Non-pigmented ciliary epithelial cell (primary cell): ENCODE measurements around the gene COX4I1.

ENCODE experiments used
- DNase-seq: peaks from one replicate; pipeline ENCODE4 v3.0.0-alpha.2; 2010; ENCODE audit warnings: low read depth

Gene COX4I1

DNA sequence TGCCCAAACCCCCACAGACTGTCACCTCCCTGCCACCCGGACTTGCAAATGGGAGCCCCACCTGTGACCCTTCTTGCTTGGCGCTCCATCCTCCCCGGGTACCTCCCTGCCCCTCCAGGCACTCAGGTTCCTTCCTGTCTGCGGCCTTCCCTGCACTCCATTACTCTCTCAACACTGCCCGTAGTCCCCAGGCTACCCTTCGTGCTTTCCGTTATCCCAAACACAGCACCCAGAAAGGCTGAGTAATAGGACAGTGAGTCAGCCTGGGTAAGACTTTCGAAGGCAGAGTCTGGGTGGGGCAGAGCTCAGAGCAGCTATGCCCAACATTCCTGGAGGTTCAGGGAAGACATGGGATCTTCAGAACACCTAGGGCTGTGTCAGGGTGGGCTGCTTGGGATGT lies 32.0 kb upstream of the COX4I1 start:
- peak; percentile 57 for DNase-seq

DNA sequence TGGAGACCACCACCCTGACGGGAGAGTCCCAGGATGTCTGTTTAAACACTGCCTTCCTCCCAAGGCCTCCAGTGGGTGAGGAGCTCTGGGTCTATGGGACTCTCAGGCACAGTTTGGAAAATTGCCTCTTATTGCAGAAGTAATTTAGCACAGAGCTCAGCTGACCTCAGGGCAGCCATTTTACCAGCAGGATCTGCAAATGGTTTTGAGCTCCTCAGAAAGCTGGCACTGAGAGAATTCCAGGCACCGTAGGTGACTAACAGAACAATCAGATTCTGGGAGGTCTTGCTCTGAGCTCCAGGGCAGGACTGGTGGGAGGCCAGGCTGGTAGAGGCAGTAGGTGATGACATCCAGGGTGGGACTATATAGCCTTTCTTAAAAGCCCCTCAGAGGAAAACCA lies 31.3 kb upstream of the COX4I1 start:
- DNase-seq: no peak

DNA sequence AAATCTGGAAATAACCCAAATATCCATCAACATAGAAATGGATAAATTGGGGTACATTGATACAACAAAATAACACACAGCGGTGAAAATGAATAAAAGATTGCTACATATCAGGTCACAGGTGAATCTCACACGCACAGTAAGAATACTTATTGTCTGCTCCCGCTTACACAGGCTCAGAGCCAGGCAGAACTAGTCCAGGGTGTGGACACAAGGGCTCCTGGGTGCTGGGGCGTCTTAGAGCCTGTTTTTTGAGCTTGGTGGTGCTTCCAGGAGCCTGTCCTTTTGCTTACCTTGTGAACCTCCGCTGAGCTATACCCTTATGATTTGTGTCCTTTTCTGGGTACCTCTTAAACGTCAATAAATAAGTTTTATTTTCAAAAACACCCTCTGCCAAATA lies 28.8 kb upstream of the COX4I1 start:
- no peak for DNase-seq

GRCh38 chr16:85773044-85773443 lies 26.5 kb upstream of the COX4I1 start:
- DNase-seq: no peak

- no peak for DNase-seq
Observed at GRCh38 chr16:85774136-85774535, 25.4 kb upstream of the COX4I1 start.

DNA sequence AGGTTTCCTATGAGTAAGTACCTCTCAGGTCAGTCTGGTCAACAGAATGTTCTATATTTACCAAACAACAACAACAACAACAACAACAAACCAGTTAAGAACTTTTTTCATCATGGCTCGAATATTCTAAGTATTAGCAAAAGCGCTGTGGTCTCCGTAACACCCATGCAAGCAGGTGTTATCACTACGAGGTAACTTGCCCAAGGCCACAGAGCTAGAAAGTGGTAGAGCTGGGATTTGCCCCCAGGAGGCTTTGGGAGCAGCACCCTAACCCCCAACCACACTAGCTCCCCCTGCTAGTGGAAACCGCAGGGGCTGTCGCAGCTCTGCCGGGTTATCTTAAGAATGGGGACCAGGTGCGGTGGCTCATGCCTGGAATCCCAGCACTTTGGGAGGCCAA lies 24.7 kb upstream of the COX4I1 start:
- no peak for DNase-seq

DNA sequence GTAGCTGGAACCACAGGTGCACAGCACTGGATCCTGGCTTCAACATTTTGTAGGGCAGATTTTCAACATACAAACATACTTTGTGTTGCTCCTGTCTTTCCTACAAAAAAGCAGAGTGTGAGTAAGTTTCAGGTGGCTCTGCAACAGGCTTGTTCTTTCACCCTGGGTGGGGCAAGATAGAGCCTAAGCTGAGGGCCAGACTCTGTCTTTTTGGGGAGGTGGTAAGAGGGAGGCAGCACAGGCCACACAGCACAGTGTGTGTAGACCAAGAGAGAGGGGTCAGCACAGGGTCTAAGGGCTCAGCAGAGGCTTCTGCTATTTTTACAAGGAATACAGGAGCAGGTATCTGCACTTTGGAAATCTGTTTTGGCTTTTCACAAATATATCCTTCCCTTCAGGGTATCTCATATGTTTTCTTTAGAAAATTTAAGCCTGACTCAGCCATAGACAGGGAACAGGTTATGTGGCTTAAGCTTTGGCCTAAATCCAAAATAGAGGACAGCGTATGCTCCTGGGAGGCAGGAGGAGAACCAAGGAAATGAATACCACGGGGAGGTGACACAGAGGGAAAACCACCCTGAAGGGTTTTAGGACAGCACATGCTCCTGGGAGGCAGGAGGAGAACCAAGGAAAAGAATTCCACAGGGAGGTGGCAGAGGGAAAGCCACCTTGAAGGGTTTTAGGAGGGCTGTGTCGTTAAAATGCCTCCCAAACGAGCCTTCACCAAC lies 21.7 kb upstream of the COX4I1 start:
- DNase-seq: no peak

GRCh38 chr16:85778873-85779272 lies 20.6 kb upstream of the COX4I1 start:
- no peak for DNase-seq

- DNase-seq: no peak
Observed at GRCh38 chr16:85780281-85780680, 19.2 kb upstream of the COX4I1 start.

- DNase-seq: no peak
Observed at GRCh38 chr16:85781156-85781555, 18.3 kb upstream of the COX4I1 start.

- DNase-seq: no peak
Observed at GRCh38 chr16:85781695-85782370, 17.7 kb upstream of the COX4I1 start.

DNA sequence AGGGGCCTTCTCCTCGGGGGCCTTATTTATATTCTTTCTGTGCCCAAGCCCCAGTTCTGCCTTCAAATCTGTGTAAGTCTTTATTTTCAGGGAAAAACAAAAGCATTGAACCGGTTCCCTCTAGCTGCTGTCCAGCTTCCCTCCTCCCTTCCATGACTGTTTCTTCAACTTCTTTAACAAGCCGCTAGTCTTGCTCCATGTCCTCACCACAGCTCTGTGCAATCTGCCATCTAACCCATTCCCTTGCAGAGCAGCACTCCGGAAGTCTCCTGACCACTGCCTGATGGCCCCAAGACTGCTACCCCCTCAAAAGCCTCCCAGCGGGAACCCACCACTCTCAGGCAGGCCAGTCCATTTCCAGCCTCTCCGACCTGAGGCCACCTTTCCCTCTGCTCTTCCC lies 17.0 kb upstream of the COX4I1 start:
- DNase-seq: no peak

DNA sequence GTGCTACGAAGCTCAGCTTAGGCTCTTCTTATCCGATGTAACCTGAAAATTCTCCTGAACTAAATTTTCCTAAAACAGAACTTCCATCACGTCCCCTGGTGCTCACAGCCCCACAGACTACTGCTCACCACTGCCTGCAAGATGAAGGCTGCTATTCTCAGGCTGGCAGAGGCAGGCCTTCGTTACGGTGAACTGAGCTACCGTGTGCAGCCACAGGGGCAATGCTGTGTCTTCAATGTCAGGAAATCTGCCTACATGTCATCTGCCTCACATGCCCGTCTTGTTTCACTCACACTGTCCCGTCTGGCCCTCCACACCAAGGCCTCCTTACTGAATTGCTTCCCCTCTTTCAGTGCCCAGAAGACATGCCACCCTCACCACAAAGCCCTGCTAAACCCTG lies 16.1 kb upstream of the COX4I1 start:
- no peak for DNase-seq

DNA sequence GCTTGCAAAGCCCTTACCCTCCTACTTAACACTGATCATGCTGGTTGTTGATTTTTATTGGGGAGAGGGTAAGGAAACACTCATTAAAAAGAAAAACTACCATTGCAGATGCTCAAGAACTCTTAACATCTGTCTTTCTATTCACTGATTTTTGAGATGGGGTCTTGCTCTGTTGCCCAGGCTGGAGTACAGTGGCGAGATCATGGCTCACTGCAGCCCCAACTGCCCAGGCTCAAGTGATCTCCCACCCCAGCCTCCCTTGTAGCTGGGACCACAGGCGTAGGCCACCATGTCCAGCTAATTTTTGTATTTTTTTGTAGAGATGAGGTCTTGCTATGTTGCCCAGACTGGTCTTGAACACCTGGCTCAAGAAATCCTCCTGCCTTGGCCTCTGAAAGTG lies 14.7 kb upstream of the COX4I1 start:
- no peak for DNase-seq

DNA sequence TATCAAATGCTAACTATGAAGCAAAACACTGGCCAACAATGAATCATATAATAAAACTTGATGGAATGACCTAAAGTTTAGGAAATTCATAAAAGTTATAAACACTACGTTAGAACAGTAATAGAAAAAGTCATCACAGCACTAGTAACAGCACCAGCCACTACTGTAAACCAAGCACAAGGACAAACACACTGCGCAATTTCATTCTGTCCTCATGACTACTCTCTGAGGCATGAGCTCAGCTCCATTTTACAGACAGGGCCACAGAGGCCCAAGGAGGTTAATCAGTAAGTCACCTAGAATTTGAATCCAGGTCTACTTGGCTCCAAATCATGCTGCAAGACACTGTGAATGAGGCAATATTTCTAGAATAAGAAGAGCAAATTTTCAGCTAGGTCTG lies 13.6 kb upstream of the COX4I1 start:
- no peak for DNase-seq

GRCh38 chr16:85788819-85789218 lies 10.7 kb upstream of the COX4I1 start:
- no peak for DNase-seq

- no peak for DNase-seq
Observed at GRCh38 chr16:85789773-85790172, 9.7 kb upstream of the COX4I1 start.

DNA sequence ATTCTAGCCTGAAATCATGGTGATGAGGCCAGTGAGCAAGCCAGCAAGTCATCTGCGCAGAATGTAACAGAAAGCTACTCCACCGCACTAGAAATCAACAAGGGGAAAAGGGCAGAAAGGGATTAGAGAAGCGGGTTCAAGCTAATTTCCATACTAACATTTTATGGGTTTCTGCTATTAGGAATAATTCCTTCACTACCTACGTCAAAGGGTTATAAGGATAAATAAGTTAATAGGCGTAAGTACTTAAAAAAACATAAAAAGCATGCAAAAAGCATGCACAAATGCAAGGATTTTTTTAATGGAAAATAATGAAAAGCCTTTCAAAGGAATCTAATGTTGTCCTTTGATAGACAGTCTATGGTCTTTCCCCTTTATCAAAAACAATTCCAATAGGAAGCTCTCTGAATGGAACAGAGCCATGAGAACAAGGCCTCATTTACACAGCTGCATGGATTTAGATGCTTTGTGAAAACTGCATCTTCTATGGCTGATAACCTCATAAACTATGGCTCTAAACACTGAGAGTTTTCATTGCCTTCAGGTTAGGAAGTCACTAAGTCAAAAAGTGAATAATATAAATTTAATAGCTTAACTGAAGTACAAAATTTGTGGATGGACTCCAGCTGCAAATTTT lies 5.7 kb upstream of the COX4I1 start:
- no peak for DNase-seq

GRCh38 chr16:85794696-85795095 lies 4.8 kb upstream of the COX4I1 start:
- DNase-seq: no peak

DNA sequence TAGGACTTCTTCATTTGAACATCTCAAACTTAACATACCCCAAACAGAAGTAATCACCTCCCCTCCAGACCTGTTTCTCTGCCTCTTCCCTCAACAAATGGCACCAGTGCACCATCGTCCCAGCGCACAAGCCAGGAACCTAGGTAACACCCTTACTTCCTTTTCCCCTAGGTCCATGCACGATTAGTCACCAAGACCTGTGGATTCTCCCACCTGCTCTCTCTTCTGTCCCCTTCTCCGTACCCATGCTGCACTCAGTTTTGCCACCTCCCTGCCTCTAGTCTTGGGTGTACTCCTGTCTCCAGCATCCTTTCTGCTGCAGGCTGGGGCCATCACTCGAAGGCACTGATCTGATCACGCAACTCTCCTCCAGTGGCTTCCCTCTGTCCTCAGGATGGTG lies 3.3 kb upstream of the COX4I1 start:
- DNase-seq: no peak

DNA sequence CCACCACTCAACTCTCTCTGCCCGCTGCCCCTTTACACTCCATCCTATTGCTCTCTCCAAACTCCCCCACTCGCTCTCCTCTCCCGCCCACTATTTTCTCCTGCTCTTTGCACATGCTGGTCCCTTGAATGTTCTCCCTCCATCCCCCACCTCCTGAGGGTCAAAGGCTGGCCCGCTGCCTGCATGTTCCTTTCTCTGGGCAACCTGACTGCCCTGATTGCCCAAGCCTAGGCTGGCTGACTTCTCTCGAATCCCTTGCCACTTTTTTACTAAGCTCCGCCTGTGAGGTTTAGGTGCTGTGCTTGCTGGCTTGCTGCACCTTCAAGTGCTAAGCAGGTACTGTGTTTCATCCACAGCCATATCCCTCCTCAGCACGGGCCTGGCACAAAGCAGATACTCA lies 2.9 kb upstream of the COX4I1 start:
- DNase-seq: no peak

- DNase-seq: no peak
Observed at GRCh38 chr16:85798283-85798776, 1.2 kb upstream of the COX4I1 start.

- DNase-seq: no peak
Observed at GRCh38 chr16:85798901-85799496, 496 bp upstream of the COX4I1 start.
